ENCODE data around the gene VSIG2.

GRCh38 chr11:124751741-124752470, at the start of gene VSIG2:
- no peak for TF ChIP-seq CREB1 (IDR thresholded peaks at IDR 0.05; ENCODE audit: low read depth)
- TF ChIP-seq EP300 (IDR thresholded peaks at IDR 0.05; ENCODE audit: borderline replicate concordance), result no peak
- TF ChIP-seq NFIC (IDR thresholded peaks at IDR 0.05), result no peak
- TF ChIP-seq MAX (IDR thresholded peaks at IDR 0.05), result no peak

Measured in Ishikawa (cell line).